Caco-2 (cell line): ENCODE results near the gene RRM2. TPM values are rescaled to one million over a fixed set of nuclear protein-coding genes. Genes with fewer than 3 reads are reported as not detected.

Source experiments
- BruUV-seq: library from RNA; stranded (reverse); fragments of 400-500 nt; replicated peaks from 2 replicates; lab custom pipeline; 2021; lab: Mats Ljungman, UMichigan
- CTCF ChIA-PET: fragments of 300-600 bp; sonication (Branson Sonifier 250); formaldehyde crosslinking; loops from one replicate; lab custom pipeline; 2022; ENCODE audit warnings: antibody characterized with exemption; lab: Charles Lee
- POLR2A ChIA-PET: fragments of 300-600 bp; sonication (Branson Sonifier 250); formaldehyde crosslinking; loops from one replicate; lab custom pipeline; 2022; ENCODE audit warnings: antibody characterized with exemption; lab: Charles Lee
- DNase-seq, 2 experiments: peaks; one replicate each; pipeline versions ENCODE4 v3.0.0 to v3.0.0-alpha.2; 2020 to 2022
- H3K27me3 ChIP-seq: replicated peaks from 2 replicates; pipeline ENCODE4 v1.6.0; 2011; ENCODE audit warnings: low read length; ENCODE audit not compliant: control insufficient read depth, insufficient read depth
- H3K36me3 ChIP-seq: 2 replicates; pipeline ENCODE4 v1.5.1; 2011; ENCODE audit warnings: low read length; ENCODE audit not compliant: control insufficient read depth, insufficient read depth
- H3K4me1 ChIP-seq: fragments of 250-450 bp; sonication (Bioruptor Pico); 2 replicates; pipeline ENCODE4 v1.5.1; 2020; ENCODE audit warnings: mild to moderate bottlenecking
- H3K4me3 ChIP-seq: 2 replicates; pipeline ENCODE4 v1.5.1; 2011; ENCODE audit warnings: low read depth, mild to moderate bottlenecking, control low read depth, low read length
- H3K9me3 ChIP-seq: fragments of 250-450 bp; sonication (Bioruptor Pico); 2 replicates; pipeline ENCODE4 v1.5.1; 2020; ENCODE audit warnings: mild to moderate bottlenecking, moderate library complexity
- H3K27ac Mint-ChIP-seq: one replicate; pipeline ENCODE4 v1.8.0; 2022; ENCODE audit warnings: mixed read lengths; ENCODE audit not compliant: unreplicated experiment
- H3K27me3 Mint-ChIP-seq: one replicate; pipeline ENCODE4 v1.8.0; 2022; ENCODE audit warnings: mixed read lengths; ENCODE audit not compliant: insufficient read depth, unreplicated experiment
- H3K36me3 Mint-ChIP-seq: one replicate; pipeline ENCODE4 v1.8.0; 2022; ENCODE audit warnings: mild to moderate bottlenecking, mixed read lengths; ENCODE audit not compliant: insufficient read depth, unreplicated experiment
- H3K4me1 Mint-ChIP-seq: one replicate; pipeline ENCODE4 v1.8.0; 2022; ENCODE audit warnings: low read depth, mixed read lengths; ENCODE audit not compliant: unreplicated experiment
- H3K4me3 Mint-ChIP-seq: one replicate; pipeline ENCODE4 v1.8.0; 2022; ENCODE audit warnings: mild to moderate bottlenecking, moderate library complexity, mixed read lengths; ENCODE audit not compliant: unreplicated experiment
- H3K9me3 Mint-ChIP-seq: one replicate; pipeline ENCODE4 v1.8.0; 2022; ENCODE audit warnings: mixed read lengths; ENCODE audit not compliant: unreplicated experiment
- CTCF ChIP-seq, 2 experiments: fragments of 200-600 bp in 1 of 2; IDR thresholded peaks; 1 replicate in 1 of 2; 2 replicates in 1 of 2; pipeline versions ENCODE4 v1.5.1 to v1.8.0; 2011 to 2022; ENCODE audit warnings: antibody characterized with exemption in 1 of 2, control low read depth in 1 of 2, inconsistent platforms in 1 of 2, low read depth in 1 of 2, low read length in 1 of 2, mild to moderate bottlenecking in 1 of 2, moderate library complexity in 1 of 2; ENCODE audit not compliant: insufficient read depth in 1 of 2, severe bottlenecking in 1 of 2, unreplicated experiment in 1 of 2
- intact Hi-C: fragments of 100-400 bp; cut with micrococcal nuclease; formaldehyde crosslinking; loops from one replicate; pipeline ENCODE4 v1.10.0; 2022; ENCODE audit not compliant: unreplicated experiment
- total RNA-seq: library from RNA; stranded (reverse); gene quantifications from 2 replicates; pipeline ENCODE4 v1.2.3, GENCODE V29; 2022

The RRM2 gene
- total RNA-seq, 1 experiment from 2014 or later: 169 TPM

- peak; percentile 99 for DNase-seq
- ChIA-PET POLR2A (interaction anchor here (1.1 kb wide), 1 partner anchor 289 kb away, joined by 3 read pairs; no protein-coding TSS in a partner anchor), CTCF (interaction anchor here (1.4 to 1.6 kb wide), 4 partner anchors 23 to 328 kb away, joined by 3 to 8 read pairs (median 4); partner anchors contain the start of gene ODC1)
- Mint-ChIP-seq H3K9me3 (no peaks in the 10 kb centered on the region), H3K4me1 (peaks cover 7% of the 10 kb centered on the region), H3K27me3 (no peaks in the 10 kb centered on the region), H3K4me3 (peak overlapping the region; percentile 96), H3K27ac (peak overlapping the region; percentile 96), H3K36me3 (peaks cover 54% of the 10 kb centered on the region)
- intact Hi-C loops: loop anchor here (1.0 to 10.0 kb wide), 5 partner anchors 24 to 544 kb away; partner anchors contain the start of gene YWHAQ
- no peak for TF ChIP-seq CTCF (IDR thresholded peaks at IDR 0.05; ENCODE audit: insufficient read depth in 1 of 2, low read depth in 1 of 2, low read length in 1 of 2, severe bottlenecking in 1 of 2, unreplicated experiment in 1 of 2)
- Histone ChIP-seq H3K36me3 (0 out of 2 replicates have a peak, but pooled peaks cover 2% of the 10 kb centered on the region), H3K4me1 (peaks cover 11% of the 10 kb centered on the region), H3K27me3 (no peaks in the 10 kb centered on the region), H3K9me3 (no peaks in the 10 kb centered on the region), H3K4me3 (peak overlapping the region; percentile 66)
- BruUV-seq: no TSS peak
Measured at GRCh38 chr2:10120158-10120876, 2.2 kb upstream of the RRM2 start.

DNA sequence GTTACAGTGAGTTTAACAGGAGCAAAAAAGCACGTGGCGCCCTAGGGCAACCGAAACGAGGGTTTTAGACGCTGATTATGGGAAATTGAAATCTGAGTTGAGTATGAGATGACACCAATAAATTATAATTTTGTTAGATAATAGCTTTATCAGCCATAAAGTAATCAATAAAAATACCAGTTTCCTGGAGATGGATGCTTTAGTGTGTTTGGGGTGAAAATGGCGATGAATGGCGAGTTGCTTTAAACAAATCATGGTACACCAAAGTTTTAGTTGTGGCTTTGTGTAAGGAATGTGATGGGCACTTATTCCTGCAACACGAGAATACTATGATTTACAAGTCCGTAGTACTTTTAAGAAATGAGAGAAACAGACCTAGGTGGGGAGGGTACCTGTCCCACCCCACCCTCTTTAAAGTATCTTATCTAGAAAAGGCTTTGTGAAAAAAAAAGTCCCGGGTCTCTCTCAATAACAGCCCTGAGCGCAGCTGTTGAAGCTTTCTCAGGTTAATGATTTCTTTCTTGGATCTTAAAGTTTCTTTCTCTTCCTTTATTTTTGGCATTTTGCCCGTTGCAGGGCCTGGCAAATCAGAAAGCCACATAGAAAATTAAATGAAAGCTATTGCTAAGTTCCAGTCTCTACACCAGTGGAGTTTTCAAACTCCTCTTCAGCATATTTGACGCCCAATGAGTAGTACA lies 1.5 kb upstream of the RRM2 start:
- TF ChIP-seq CTCF (IDR thresholded peaks at IDR 0.05; ENCODE audit: insufficient read depth in 1 of 2, low read depth in 1 of 2, low read length in 1 of 2, severe bottlenecking in 1 of 2, unreplicated experiment in 1 of 2): no peak
- ChIA-PET CTCF (interaction anchor here (1.4 to 1.5 kb wide), 2 partner anchors 314 to 327 kb away, joined by 3 to 5 read pairs; partner anchors contain the start of gene ODC1), POLR2A (interaction anchor here (1.1 kb wide), 1 partner anchor 288 kb away, joined by 3 read pairs; no protein-coding TSS in a partner anchor)
- no peaks in the 10 kb centered on the region for H3K27me3 ChIP-seq
- DNase-seq: peak in 1 of 2 experiments; percentile 33
- Mint-ChIP-seq H3K4me3 (peak overlapping the region; percentile 96), H3K27ac (peak overlapping the region; percentile 96), H3K36me3 (peaks cover 61% of the 10 kb centered on the region), H3K9me3 (no peaks in the 10 kb centered on the region), H3K27me3 (no peaks in the 10 kb centered on the region), H3K4me1 (peaks cover 13% of the 10 kb centered on the region)
- peaks cover 11% of the 10 kb centered on the region for H3K4me1 ChIP-seq
- intact Hi-C loops: loop anchor here (1.0 to 10.0 kb wide), 5 partner anchors 24 to 544 kb away; partner anchors contain the start of gene YWHAQ
- no peaks in the 10 kb centered on the region for H3K9me3 ChIP-seq
- TSS peak; percentile 3 for BruUV-seq
- peak overlapping the region; percentile 66 for H3K4me3 ChIP-seq
- 0 out of 2 replicates have a peak, but pooled peaks cover 2% of the 10 kb centered on the region for H3K36me3 ChIP-seq

DNA sequence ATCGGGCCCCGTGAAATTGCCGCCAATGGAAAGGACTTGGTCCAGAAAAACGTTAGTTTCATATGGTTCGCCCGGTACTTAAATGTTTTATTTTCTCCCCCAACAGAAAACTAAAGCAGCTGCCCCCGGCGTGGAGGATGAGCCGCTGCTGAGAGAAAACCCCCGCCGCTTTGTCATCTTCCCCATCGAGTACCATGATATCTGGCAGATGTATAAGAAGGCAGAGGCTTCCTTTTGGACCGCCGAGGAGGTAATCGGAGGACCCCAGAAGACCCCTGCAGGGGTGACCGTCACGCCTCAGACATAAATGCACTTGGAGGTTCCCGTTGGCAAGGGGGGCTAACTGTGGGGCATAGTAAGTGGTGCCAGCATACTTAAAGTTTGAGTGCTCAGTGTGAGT lies 742 bp downstream of the RRM2 start:
- no peaks in the 10 kb centered on the region for H3K27me3 Mint-ChIP-seq
- TF ChIP-seq CTCF (IDR thresholded peaks at IDR 0.05; ENCODE audit: insufficient read depth in 1 of 2, low read depth in 1 of 2, low read length in 1 of 2, severe bottlenecking in 1 of 2, unreplicated experiment in 1 of 2): no peak
- peak overlapping the region; percentile 96 for H3K4me3 Mint-ChIP-seq
- DNase-seq: no peak
- intact Hi-C loops: loop anchor here (1.0 to 10.0 kb wide), 3 partner anchors 179 to 542 kb away; partner anchors contain the start of genes HPCAL1 and YWHAQ
- H3K27ac Mint-ChIP-seq: peak overlapping the region; percentile 96
- ChIA-PET POLR2A (interaction anchor here (0.8 kb wide), 1 partner anchor 286 kb away, joined by 3 read pairs; no protein-coding TSS in a partner anchor), CTCF (interaction anchor here (0.7 to 4.9 kb wide), 3 partner anchors 285 to 312 kb away, joined by 5 to 54 read pairs (median 44); no protein-coding TSS in a partner anchor)
- peaks cover 84% of the 10 kb centered on the region for H3K36me3 Mint-ChIP-seq
- Histone ChIP-seq H3K4me3 (peak overlapping the region; percentile 66), H3K4me1 (peaks cover 11% of the 10 kb centered on the region), H3K36me3 (peaks cover 8% of the 10 kb centered on the region), H3K27me3 (no peaks in the 10 kb centered on the region), H3K9me3 (no peaks in the 10 kb centered on the region)
- no TSS peak for BruUV-seq
- peaks cover 13% of the 10 kb centered on the region for H3K4me1 Mint-ChIP-seq
- no peaks in the 10 kb centered on the region for H3K9me3 Mint-ChIP-seq
